Smooth muscle cell (in vitro differentiated cells): ENCODE results near the gene NUDT21. TPM values are rescaled to one million over a fixed set of nuclear protein-coding genes. Genes with fewer than 3 reads are reported as not detected.

Experiments used
- DNase-seq: peaks from one replicate; lab custom pipeline; 2025; ENCODE audit not compliant: unreplicated experiment; lab: John Stamatoyannopoulos, UW
- H2AFZ ChIP-seq: fragments of 200-600 bp; sonication (generic); 2 replicates; pipeline ENCODE4 v1.6.0; 2016; ENCODE audit warnings: antibody characterized with exemption, low read depth, mild to moderate bottlenecking
- H3F3A ChIP-seq: fragments of 200-600 bp; sonication (generic); 2 replicates; pipeline ENCODE4 v1.6.0; 2017; ENCODE audit warnings: antibody characterized with exemption, low read depth
- H3K27ac ChIP-seq: fragments of 200-600 bp; sonication (generic); 2 replicates; pipeline ENCODE4 v1.5.1; 2016; ENCODE audit warnings: low read depth, mild to moderate bottlenecking
- H3K27me3 ChIP-seq: fragments of 200-600 bp; sonication (generic); 2 replicates; pipeline ENCODE4 v1.6.1; 2016; ENCODE audit warnings: low read depth, mild to moderate bottlenecking
- H3K36me3 ChIP-seq: fragments of 200-600 bp; sonication (generic); 2 replicates; pipeline ENCODE4 v1.5.1; 2016; ENCODE audit warnings: low read depth
- H3K4me1 ChIP-seq: fragments of 200-600 bp; sonication (generic); 2 replicates; pipeline ENCODE4 v1.5.1; 2016; ENCODE audit warnings: low read depth
- H3K4me2 ChIP-seq: fragments of 200-600 bp; sonication (generic); 2 replicates; pipeline ENCODE4 v1.6.0; 2016; ENCODE audit warnings: mild to moderate bottlenecking
- H3K4me3 ChIP-seq: fragments of 200-600 bp; sonication (generic); 2 replicates; pipeline ENCODE4 v1.5.1; 2016; ENCODE audit warnings: mild to moderate bottlenecking
- H3K79me2 ChIP-seq: fragments of 200-600 bp; sonication (generic); 2 replicates; pipeline ENCODE4 v1.6.0; 2016; ENCODE audit warnings: low read depth, mild to moderate bottlenecking
- H3K9ac ChIP-seq: fragments of 200-600 bp; sonication (generic); 2 replicates; pipeline ENCODE4 v1.6.0; 2016; ENCODE audit warnings: low read depth
- H3K9me3 ChIP-seq: fragments of 200-600 bp; sonication (generic); replicated peaks from 2 replicates; pipeline ENCODE4 v1.5.1; 2016; ENCODE audit warnings: low read depth
- H4K20me1 ChIP-seq: fragments of 200-600 bp; sonication (generic); 2 replicates; pipeline ENCODE4 v1.6.0; 2016; ENCODE audit warnings: low read depth
- WGBS: methylation state at CpG from one replicate; pipeline ENCODE4 v1.1.7; 2016; ENCODE audit warnings: low lambda C conversion rate; 5-methylcytosine and 5-hydroxymethylcytosine counted together
- polyA plus RNA-seq: library from polyadenylated mRNA; unstranded; fragments of >200 nt; fragmentation: Nextera tagmentation; extraction: Ambion mirVana; gene quantifications from 2 replicates; pipeline ENCODE4 v1.2.1, GENCODE V29; 2016
- total RNA-seq: library from RNA; depleted of rRNA; stranded (reverse); fragments of >200 nt; gene quantifications from 2 replicates; pipeline ENCODE4 v1.2.3, GENCODE V29; 2014
- TF ChIP-seq, protein P1 (sequence below): fragments of 200-600 bp; sonication (generic); IDR thresholded peaks from 2 replicates; pipeline ENCODE4 v1.5.1; 2017; ENCODE audit warnings: borderline replicate concordance, mild to moderate bottlenecking, antibody characterized with exemption; ENCODE audit not compliant: insufficient read depth, poor library complexity, severe bottlenecking

Gene NUDT21
- total and polyA plus RNA-seq, 2 experiments from 2014 or later: 44.4 to 101 TPM

DNA sequence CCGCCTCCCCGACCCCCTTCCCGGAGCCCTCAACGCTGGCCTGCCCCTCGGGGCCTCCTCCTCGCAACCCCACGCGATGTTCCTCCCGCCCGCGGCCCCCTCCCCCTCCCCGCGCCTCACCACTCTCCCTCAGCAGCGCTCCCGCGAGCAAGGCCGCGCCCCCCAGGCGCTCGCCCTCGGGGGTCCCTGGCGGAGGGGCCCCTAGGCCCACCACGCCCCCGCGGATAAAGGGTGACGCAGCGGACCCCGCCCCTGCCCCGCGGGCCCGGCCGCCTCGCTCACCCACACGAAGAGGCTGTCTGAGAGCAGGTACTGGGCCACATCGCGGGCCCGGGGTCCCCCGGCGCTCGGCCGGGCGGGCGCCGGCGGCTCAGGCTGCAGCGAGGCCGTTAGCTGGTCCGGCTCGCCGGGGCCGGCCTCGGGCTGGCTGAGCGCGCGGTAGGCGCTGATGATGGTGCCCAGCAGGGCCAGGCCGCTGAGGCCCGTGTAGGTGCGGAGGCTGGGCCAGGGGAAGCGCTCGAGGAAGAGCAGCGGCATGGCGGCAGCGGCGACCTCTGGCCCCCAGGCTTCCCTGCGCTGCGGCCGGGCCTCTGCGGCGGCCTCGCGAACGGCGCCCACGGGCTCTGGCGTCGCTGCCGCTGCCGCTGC is 26.2 kb downstream of the NUDT21 start:
- TF ChIP-seq, protein P1, sequence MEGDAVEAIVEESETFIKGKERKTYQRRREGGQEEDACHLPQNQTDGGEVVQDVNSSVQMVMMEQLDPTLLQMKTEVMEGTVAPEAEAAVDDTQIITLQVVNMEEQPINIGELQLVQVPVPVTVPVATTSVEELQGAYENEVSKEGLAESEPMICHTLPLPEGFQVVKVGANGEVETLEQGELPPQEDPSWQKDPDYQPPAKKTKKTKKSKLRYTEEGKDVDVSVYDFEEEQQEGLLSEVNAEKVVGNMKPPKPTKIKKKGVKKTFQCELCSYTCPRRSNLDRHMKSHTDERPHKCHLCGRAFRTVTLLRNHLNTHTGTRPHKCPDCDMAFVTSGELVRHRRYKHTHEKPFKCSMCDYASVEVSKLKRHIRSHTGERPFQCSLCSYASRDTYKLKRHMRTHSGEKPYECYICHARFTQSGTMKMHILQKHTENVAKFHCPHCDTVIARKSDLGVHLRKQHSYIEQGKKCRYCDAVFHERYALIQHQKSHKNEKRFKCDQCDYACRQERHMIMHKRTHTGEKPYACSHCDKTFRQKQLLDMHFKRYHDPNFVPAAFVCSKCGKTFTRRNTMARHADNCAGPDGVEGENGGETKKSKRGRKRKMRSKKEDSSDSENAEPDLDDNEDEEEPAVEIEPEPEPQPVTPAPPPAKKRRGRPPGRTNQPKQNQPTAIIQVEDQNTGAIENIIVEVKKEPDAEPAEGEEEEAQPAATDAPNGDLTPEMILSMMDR: no peak
- Histone ChIP-seq H3K4me1 (peaks cover 22% of the 10 kb centered on the region), H3K79me2 (peaks cover 46% of the 10 kb centered on the region), H3K36me3 (no peaks in the 10 kb centered on the region), H3K4me2 (peak overlapping the region; percentile 96), H4K20me1 (peaks cover 51% of the 10 kb centered on the region), H3K9ac (peak overlapping the region; percentile 76), H3F3A (peaks cover 31% of the 10 kb centered on the region), H3K27me3 (no peaks in the 10 kb centered on the region), H3K4me3 (peak overlapping the region; percentile 93), H3K27ac (peak overlapping the region; percentile 21), H2AFZ (peak overlapping the region; percentile 70), H3K9me3 (no peaks in the 10 kb centered on the region)
- 1% methylated on average over 55 of the region's 79 CpGs for whole genome bisulfite sequencing
- DNase-seq: no peak

DNA sequence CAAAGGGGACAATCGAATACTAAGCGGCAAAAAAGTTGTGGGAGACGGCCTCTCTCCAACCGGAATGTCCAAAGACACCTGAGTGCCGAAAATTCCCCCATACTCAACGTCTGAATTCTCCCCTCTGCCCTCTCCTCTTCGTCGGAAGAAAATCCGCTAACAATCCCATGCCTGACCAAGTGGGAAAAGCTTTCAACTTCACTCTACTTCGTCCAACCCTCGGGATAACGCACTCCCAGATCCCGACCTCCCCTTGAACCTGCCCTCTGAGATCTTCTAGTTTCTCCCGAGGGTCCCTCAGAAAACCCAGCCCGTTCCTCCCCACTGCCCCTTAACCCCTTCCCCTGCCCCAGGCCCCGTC is 26.7 kb downstream of the NUDT21 start:
- no peak for DNase-seq
- TF ChIP-seq, protein P1: no peak
- under 1% methylated on average over 12 of the region's 16 CpGs for WGBS
- Histone ChIP-seq H3K4me1 (peaks cover 22% of the 10 kb centered on the region), H3K27me3 (no peaks in the 10 kb centered on the region), H3K9me3 (no peaks in the 10 kb centered on the region), H3K4me2 (peak overlapping the region; percentile 96), H3F3A (peaks cover 28% of the 10 kb centered on the region), H3K9ac (peak overlapping the region; percentile 76), H3K36me3 (no peaks in the 10 kb centered on the region), H2AFZ (peak overlapping the region; percentile 70), H3K4me3 (peak overlapping the region; percentile 93), H4K20me1 (peaks cover 51% of the 10 kb centered on the region), H3K79me2 (peaks cover 51% of the 10 kb centered on the region), H3K27ac (peak overlapping the region; percentile 10)

DNA sequence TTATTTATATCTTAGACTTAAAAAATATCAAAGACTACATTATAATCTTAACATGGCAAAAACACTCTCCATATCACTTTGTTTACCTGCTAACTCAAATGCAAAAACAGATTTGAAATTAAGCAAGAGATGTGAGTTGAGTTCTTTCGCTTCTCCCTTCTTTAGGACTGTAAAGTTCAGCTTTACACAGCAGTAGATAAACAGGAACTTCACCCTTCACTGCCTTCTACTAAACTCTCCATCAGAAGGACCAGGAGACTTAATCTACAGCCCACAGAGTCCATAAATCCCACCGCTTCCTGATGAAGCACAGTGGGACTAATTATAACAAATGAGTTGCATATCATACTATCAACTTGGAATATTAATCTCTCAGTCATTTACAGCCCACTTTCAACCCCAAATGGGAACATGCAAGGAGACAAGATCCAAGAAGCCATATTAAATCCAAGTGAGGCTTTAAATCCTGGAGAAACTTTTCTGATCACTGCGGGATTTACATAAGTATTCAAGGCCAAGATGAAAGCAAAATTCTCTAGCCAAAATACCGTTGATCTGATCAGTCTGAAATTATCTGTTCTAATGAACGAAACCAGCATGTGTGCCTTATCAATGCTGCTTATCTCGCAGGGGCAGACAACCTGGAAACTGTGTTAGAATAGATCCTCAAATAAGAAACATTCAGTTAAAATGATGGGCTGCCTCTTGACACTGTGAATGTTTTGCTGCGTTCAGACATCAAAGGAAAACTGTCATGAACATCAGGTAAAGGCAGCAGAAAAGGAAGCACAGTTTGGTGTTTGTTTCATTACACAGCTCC is 27.3 kb downstream of the NUDT21 start:
- peak overlapping the region; percentile 76 for H3K9ac ChIP-seq

More for the DNA sequence above, 27.3 kb downstream of the NUDT21 start:
- H3K36me3 ChIP-seq: no peaks in the 10 kb centered on the region
- peak overlapping the region; percentile 70 for H2AFZ ChIP-seq
- H3K9me3 ChIP-seq: no peaks in the 10 kb centered on the region
- H3F3A ChIP-seq: peaks cover 23% of the 10 kb centered on the region
- DNase-seq: no peak
- no peaks in the 10 kb centered on the region for H3K27me3 ChIP-seq
- TF ChIP-seq, protein P1: no peak
- H3K4me3 ChIP-seq: peak overlapping the region; percentile 93
- H3K4me2 ChIP-seq: peak overlapping the region; percentile 96
- peaks cover 57% of the 10 kb centered on the region for H3K79me2 ChIP-seq
- H4K20me1 ChIP-seq: peaks cover 56% of the 10 kb centered on the region
- WGBS: 27% methylated on average over 7 of the region's 7 CpGs
- peak overlapping the region; percentile 10 for H3K27ac ChIP-seq
- H3K4me1 ChIP-seq: peaks cover 22% of the 10 kb centered on the region
